Ovary (tissue), 3 donors: ENCODE results near the gene ZSWIM6.

ENCODE experiments used
- EP300 ChIP-seq: sonication (generic); formaldehyde crosslinking; IDR thresholded peaks from one replicate; pipeline ENCODE4 v1.6.1; 2017; ENCODE audit warnings: antibody characterized with exemption
- POLR2A ChIP-seq: fragments of 450-650 bp; IDR thresholded peaks from one replicate; pipeline ENCODE4 v1.6.1; 2017; ENCODE audit warnings: antibody characterized with exemption, mild to moderate bottlenecking, moderate library complexity
- TF ChIP-seq, protein P1 (sequence below), 3 donors: fragments of 450-650 bp in 2 of 3; fragments of 200-600 bp in 1 of 3; IDR thresholded peaks; one replicate each; pipeline versions ENCODE4 v1.5.1 to v1.8.0; 2016 to 2022; ENCODE audit warnings: antibody characterized with exemption in 3 of 3, mild to moderate bottlenecking in 1 of 3
- donor health status: DM: no; HTN: no; CAD: no.

DNA sequence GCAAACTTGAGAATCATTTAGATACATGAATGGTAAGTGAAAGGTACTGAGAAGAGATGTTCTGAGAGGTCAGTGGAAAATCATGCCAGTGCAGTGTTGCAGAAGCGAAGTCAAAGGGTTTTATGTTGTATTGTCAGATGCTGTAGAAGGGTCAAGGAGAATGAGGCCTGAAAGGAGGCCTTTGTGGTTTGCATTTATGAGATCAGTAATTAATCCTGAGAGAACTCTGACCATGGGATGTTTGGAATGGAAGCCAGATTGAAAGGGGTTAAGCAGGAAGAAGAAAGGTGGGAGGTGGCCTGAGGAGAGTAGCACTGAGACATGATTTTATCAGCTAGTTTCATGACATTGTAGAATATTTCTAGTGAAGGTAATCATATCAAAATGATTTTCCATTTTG is 97.8 kb downstream of the ZSWIM6 start:
- TF ChIP-seq, protein P1, sequence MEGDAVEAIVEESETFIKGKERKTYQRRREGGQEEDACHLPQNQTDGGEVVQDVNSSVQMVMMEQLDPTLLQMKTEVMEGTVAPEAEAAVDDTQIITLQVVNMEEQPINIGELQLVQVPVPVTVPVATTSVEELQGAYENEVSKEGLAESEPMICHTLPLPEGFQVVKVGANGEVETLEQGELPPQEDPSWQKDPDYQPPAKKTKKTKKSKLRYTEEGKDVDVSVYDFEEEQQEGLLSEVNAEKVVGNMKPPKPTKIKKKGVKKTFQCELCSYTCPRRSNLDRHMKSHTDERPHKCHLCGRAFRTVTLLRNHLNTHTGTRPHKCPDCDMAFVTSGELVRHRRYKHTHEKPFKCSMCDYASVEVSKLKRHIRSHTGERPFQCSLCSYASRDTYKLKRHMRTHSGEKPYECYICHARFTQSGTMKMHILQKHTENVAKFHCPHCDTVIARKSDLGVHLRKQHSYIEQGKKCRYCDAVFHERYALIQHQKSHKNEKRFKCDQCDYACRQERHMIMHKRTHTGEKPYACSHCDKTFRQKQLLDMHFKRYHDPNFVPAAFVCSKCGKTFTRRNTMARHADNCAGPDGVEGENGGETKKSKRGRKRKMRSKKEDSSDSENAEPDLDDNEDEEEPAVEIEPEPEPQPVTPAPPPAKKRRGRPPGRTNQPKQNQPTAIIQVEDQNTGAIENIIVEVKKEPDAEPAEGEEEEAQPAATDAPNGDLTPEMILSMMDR (IDR thresholded peaks at IDR 0.05) = no peak
- TF ChIP-seq POLR2A (no peak), EP300 (no peak)
